Measurements from ENCODE around the gene NFYB.
"Not testable (repeated sequence)": the region's sequence is repeated elsewhere in the genome, so short reads cannot be mapped to it uniquely, and the experiment has no call there.

NFYB gene

DNA sequence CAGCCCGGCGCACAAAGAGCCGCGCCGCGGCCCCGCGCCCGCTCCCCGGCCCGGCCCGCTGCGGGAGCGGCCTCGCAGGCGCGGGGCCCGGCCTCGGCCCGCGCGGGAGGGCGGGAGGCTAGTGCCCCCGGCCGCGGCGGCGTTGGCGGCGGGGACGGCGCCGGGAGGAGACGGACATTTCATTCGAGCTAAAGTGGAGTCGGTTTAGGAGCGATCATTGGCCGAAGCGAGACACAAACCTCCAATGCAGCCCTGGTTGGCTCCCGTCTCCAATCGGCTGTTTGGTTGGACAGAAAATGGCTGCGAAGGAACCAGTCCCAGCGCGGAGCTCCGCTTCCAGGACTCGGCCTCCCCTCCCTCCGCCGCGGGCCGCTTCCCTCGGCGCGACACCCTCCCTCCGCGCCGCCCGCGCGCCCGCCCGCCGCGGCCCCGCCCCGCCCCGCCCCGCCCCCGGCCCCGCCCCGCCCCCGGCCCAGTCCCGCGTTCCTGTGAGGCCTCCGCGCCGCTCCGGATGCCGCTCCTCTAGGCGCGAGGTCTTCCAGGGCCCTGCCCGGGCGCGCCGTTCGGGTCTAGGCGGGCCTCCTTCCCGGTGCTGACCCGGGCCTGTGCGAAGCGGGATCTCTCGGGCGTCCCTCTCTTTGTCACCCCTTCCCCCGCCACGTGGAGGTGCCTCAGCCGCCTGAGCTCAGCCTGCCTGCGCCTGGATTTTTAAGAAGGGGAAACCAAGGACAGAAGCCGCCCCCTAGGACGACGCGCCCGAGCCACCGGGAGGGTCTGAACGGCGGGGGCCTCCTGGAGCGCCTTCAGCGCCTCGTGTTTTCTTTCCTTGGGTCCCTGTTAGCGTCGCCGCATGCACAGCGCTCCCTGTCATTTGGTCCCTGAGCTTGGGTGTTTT, at the start of gene NFYB:
TSS of gene NFYB (minus strand) at position 309 of the 895 bp plus-strand sequence. CDS start 2,757 bp downstream, outside the sequence.
- peak; percentile 86 for DNase-seq

DNA sequence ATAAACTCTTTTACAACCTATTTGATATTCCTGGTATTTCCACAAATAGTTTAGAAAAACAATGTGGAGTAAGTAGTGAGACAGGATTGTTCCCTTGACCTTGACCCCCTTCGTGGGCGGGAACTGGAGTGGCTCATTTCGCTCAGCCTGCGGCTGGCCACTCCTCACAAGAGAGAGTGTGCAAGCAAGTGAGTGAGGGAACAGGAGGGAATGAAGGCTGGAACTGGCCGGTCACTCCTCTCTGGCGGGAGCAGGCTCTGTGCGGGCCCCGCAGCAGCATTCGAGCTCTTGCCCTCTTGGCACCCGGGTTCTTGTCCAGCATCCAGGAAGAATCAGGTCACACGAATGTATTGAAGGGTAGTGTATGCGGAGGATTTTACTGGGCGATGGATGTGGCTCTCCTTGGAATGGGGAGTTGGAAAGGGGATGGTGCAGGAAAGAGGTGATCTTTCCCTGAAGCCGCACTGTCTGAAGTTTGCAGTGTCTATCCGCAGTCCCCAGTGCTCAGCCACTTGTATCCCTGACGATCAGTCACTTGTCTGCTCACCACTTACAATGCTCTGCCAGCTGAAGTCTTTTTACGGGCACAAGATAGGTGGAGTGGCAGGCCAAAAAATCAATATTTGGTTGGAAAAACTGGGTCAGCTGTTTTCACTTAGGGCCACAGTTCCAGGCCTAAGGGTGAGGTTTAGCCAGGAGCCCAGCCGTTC, 49.6 kb upstream of the NFYB start:
- DNase-seq, result no peak

DNA sequence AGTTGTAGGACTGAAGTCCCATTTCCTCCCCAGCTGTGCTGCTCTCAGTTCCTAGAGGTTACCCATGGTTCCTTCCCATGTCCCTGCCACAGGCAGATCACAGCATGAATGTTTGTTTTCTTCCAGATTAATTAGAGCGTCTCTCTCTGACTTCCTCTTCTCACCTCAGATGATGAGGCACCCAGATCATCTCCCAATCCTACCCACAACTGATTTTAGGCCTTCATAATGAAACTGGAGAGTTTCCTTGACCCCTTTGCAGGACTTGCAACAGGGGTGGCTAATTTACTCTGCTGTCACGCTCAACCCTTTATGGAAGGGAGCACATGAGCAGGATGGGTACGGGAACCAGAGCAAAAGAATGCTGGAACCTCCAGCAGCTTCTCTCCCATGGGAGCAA, 45.4 kb upstream of the NFYB start:
- no peak for DNase-seq

DNA sequence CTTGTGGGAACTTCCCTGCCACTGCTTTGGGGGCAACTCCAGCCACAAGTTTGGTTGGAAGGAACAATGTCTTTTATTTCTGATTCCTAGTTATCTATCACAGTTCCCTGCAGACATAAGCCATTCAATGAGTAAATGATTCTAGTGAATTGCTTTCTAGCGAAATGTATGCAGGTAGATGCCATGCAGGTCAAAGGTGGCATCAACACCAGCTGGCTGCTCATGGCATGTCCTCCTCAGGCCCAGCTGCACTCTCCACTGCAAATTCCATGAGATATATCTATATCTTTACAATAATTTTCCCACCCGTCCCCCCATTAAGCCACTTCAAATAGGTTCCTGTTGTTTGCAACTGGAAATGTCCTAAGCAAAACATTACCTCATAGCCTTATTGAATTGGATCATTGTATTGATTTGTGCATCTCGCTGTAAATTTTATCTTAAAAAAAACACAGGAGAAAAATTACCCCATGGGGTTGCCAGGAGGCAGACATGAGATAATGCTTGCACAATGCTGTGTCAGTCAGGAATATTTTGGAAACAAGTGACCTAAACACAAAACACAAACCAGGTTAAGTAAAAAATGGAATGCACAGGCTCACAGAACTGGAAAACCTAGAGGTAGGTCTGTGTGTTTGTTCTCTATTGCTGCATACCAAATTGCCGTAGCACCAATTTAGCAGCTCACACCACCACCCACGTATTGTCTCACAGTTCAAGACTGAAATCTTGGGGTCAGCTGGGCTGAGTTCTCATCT, 44.8 kb upstream of the NFYB start:
- no peak for DNase-seq

DNA sequence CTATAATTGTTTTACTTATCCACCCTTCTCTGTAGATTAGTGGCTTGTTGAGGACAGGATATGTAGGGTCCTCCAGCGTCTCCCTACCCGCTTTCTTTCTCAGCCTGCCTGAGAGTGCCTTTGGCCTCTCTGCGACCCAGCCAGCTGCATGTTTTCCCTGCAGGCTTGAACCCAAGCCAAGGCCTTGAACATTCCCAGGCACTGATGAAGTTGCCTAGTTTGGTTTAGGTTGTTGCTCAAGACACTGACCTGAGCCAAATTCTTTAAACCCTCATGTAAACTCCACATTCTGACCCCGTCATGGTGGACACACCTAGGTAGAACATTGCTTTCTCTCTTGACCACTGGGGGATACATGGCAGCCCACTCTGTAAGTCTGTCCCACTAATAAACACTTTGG, 44.1 kb upstream of the NFYB start:
- DNase-seq, result no peak

DNA sequence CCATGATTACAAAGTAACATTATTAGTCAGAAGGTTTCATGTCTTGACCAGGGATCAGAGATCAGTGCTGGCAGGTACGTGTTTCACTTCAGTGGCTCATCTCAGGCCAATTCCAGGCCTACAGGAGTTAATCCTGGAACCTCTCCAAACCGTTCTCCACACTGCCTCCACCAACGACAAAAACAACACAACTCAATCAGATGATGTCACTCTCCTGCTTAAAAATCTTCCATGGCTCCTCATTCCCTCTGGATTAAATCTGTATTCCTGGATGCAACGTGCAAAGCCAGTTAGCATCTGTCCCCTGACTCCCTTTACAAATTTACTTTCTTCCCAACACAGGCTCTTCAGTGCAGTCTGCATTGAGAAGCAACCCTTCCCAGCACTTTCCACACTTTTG, 43.3 kb upstream of the NFYB start:
- no peak for DNase-seq

DNA sequence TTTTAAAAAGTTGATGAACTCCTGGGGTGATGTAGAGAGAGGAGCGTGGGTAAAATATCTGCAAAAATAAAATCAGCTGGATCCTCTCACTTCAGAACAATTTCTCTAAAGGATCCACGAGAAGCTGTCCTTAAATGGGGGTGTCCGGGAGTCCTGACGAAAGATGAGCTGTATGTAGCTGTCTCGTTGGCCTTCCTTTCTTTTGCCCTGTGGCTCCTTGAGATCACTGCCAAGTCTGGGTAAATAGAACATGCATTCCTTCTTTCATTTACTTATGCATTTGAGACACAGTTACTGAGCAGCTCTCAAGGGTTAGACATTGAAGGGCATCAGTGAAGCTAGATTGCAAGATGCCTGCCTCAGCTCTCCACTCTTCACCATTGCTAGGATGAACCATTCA, 42.4 kb upstream of the NFYB start:
- no peak for DNase-seq

DNA sequence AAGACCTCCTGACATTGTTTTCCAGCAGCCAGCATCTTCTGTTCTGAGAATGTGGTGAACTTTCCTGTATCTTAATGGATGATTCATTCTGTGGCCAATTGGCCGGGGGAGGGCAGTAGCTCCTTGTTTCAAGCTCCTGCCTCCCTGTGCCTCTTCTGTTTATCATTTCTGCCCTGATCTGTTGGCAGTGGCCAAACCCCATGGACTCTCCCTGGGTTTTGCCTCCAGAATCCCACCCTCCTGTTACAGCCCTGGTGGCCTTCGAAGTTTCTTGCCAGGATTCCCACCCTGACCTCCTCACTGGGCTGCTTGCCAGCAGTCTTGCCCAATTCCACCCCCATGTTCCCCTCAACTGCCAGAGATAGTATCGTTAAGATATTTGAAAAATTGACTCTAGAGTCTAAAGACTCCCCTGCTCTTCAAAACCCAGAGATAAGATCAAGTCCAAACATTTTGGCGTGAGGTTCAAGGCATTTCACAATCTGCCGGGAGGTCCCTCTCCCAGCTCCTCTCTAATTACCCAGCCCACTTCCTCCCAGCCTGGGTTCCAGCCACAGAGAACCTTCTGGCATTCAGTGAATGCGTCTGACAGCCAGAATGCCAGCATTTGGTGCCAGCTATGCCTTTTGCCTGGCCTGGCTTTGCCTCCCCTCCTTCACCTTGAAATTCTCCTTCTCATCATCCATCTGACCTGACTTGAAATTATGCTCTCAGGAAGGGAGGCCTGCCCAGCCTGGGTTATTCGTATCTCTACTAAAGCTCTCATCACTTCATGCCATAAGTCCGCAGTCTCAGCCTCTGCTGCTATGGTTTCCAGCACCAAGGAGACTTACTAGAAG, 39.9 kb upstream of the NFYB start:
- no peak for DNase-seq

DNA sequence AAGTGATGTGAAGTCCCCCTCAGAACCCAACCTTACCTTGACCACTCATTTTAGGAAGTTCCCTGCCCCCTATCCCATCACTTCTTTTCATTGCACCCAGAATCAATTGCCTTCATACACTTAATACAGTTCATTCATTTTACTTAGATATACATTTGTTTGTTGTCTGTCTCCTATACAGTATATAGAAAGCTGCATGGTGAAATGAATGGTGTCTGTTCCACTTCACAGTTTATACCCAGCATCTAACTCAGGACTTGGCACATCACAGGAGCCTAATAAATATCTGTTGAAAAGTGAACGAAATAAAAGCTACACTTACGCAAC, 39.3 kb upstream of the NFYB start:
- DNase-seq, result no peak

DNA sequence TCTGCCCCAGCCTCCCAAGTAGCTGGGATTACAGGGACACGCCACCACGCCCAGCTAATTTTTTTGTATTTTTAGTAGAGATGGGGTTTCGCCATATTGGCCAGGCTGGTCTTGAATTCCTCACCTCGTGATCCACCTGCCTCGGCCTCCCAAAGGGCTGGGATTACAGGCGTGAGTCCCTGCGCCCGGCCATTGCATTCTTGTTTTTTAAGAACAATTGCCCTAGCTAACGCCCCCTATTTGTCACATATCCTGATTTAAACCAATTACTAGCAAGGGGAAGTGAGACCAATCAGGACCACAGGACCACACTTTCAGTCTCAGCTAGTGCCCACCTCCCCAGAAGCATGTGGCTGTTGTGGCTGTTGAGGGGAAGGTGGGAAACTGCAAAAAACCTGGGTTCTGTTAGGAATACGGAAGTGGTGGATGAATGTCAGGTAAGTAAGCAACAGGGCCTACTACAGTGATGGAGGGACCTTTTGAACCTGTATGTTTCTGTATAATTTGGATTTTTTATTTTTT, 37.8 kb upstream of the NFYB start:
- DNase-seq, result no peak

DNA sequence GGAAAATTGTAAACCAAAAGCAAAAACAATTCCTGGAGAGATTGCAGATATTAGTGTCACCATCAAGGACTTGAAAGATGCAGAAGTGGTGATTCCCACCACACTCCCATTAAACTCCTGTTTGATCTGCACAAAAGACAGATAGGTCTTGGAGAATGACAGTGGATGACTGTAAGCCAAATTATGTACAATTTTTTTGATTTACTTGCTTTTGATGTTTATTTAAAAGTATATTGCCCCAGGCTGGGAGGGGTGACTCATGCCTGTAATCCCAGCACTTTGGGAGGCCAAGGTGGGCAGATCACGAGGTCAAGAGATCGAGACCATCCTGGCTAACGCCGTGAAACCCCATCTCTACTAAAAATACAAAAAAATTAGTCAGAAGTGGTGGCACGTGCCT, 35.8 kb upstream of the NFYB start:
- DNase-seq, result not testable (repeated sequence)

DNA sequence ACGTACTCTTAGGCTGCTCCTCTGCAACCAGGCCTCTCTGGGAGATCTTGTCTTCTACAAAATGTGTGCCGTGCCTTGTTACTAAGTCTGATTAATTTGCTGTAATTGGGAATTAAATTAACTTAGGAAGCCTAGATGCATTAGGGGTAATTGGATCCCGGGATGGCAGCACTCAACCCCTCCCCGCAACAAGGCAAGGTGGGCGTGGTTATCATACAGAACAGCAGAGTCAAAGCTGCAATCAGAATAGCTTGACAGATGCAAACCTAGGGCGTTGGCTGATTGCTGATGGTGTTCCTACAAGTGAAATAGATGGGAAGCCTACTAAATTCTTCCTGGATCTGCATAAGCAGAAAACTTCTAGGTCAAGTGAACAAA, 34.5 kb upstream of the NFYB start:
- DNase-seq, result no peak

DNA sequence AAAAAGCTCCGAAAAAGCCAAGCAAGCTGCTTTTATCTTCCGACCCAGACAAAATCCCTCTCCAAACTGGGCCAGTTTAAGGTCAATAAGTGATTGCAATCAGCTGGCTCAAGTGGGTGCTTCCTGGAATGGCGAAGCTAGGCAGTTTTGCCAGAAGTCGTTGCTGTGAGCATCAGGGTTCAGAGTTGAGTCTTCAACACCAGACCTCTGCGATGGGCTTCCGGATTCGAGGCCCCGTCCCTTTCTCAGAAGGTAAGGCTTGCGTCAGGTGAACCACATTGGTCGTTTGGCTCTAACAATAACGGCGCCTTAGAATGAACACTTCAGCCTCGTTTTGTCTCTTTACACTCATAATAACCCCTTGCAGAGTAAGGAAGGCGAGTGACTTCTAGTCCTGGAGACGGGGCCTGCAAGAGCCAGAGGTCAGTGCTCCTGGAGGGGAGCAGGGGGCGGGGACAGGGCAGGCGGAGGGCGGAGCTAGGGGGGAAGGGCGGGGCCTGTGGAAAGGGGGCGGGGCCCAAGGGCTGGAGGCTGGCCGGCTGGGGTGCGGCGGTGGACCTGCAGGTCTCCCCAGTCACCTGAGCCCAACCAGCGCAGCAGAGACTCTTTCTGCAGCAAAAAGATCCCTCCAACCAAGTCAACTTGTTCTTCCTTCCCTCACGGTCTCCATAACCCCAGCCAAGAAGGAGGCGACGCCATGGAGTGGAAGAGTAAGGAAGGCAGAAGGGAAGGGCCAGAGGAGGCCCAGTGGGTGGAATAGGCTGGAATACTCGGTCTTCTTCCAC, 34.0 kb upstream of the NFYB start:
- no peak for DNase-seq

DNA sequence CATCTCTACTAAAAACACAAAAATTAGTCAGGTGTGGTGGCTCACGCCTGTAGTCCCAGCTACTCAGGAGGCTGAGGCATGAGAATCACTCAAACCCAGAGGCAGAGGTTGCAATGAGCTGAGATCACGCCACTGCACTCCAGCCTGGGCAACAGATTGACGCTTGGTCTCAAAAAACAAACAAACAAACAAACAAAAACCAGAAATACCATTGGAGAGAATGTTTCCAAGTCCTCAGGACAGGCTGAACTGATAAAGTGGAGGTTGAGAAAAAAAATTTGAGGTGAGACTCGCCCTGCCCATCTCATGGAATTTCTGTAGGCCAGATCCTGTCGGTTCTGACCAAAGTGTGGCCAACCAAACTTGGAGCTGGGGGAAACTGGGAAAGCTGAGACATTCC, 30.6 kb upstream of the NFYB start:
- no peak for DNase-seq

DNA sequence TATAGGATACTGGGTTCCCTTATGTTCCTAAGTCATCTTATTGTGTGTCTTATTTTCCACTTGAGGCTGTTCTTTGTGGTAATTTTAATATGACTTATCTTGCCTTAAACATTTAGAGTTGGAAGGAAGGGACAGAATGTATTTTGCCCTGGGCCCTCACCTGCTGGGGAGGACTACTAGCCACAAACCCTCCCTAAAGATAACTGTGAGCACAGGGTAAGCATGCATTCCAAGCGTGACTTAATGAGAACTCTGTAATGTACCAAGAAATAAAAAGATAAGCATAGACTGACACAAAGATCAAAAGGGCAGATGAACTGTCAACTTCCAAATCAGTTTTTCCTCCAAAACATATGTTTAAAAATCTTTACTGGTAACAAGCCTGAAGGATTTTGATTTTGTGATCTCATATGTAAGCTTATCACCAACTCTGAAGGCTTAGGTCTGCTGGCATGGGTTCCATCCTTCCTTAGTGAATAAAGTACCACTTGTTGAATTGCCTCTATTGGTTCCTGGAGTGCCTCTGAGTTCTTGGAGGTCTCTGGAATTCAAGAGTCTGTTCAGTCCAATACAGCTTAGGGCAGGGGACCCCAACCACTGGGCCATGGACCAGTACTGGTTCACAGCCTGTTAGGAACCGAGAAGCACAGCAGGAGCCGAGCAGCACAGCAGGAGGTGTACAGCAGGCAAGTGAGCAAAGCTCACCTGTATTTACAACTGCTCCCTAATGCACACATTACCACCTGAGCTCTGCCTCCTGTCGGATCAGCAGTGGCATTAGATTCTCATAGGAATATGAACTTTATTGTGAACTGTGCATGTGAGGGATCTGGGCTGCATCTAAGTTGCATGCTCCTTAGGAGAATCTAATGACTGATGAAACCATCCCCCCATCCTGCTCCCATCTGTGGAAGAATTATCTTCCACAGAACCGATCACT, 29.8 kb upstream of the NFYB start:
- DNase-seq, result no peak

DNA sequence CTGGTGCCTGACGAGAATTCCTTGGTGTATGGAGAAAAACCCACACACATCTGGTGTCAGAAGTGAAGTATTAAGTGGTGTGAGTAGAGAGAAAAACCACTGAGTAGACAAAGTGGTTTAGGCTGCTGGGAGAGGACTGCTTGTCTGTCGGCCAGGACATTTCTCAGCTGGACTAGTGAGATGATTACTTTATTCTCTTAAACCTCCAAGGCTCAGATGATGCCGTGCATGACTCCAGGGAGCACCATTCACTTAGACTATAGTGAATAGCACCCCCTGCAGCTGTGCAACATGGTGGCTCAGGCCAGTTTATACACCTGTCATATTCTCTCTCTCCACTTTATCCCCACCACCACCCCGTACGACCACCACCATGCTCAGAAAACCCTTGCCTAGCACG, 28.5 kb upstream of the NFYB start:
- DNase-seq, result no peak

DNA sequence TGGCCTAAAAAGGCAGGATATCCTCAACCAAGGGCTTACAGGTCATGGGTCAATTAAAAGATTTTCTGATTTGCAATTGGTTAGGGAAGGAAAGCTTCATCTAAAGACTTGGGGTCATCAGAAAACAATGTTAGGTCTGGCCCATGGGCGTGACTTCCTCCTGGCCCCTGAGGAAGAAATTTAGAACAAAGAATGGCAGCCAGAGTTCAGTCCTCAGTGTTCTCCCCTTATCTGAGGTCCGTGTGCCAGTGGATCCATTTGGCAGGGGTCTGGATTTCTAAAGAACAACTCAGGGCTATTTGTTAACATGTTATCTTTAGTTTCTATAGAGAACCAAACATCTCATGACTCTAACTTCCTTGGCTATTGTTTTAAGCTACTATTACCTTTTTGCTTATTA, 27.8 kb upstream of the NFYB start:
- no peak for DNase-seq

DNA sequence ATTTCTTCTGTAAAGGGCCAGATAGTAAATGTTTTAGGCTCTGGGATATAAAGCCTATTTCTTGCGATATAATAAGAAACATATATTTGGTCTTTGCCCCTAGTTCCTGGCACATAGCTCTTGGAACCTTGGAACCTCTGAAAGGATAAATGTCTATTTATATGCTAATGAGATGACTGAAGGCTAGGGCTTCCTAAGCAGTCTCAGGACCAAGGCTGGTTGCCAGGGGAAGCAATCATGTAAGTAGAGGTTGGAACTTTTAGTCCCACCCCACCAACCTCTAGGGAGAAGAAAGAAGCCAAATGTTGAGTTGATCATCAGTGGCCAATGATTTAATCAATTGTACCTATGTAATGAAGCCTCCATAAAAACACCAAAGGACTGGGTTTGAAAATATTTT, 26.6 kb upstream of the NFYB start:
- no peak for DNase-seq

DNA sequence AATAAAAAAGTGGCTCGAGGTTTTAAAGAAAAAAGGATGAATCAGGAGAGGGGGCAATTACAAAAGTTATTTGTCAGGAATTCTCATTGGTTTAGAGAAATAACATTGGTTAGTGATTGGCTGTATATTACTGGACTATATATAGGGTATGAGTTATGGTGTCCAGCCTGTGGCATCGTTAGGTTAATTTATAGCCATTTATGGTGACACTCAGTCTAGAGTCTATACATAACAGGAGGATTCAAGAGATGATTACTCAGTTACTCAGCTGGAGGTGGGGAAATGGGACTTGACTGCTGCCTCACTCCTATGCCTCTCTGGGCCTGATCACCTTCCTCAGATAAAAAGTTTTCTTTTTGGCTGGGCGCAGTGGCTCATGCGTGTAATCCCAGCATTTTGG, 25.6 kb upstream of the NFYB start:
- no peak for DNase-seq

DNA sequence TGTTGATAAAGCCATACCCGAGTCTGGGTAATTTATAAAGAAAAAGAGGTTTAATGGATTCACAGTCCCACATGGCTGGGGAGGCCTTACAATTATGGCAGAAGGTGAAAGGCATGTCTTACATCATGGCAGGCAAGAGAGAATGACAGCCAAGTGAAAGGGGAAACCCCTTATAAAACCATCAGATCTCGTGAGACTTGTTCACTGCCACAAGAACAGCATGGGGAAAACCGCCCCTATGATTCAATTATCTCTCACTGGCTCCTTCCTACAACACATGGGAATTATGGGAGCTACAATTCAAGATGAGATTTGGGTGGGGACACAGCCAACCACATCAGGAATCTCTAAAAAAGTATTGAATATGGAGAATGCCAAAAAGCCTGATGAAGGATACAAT, 25.0 kb upstream of the NFYB start:
- not testable (repeated sequence) for DNase-seq
